Ovary (tissue), 3 donors: ENCODE results near the gene TRNAU1AP.

Source experiments
- EP300 ChIP-seq: sonication (generic); formaldehyde crosslinking; IDR thresholded peaks from one replicate; pipeline ENCODE4 v1.6.1; 2017; ENCODE audit warnings: antibody characterized with exemption
- TF ChIP-seq, protein P1 (sequence below), 3 donors: fragments of 450-650 bp in 2 of 3; fragments of 200-600 bp in 1 of 3; IDR thresholded peaks; one replicate each; pipeline versions ENCODE4 v1.5.1 to v1.8.0; 2016 to 2022; ENCODE audit warnings: antibody characterized with exemption in 3 of 3, mild to moderate bottlenecking in 1 of 3
- donor health status: DM: no; HTN: no; CAD: no.

DNA sequence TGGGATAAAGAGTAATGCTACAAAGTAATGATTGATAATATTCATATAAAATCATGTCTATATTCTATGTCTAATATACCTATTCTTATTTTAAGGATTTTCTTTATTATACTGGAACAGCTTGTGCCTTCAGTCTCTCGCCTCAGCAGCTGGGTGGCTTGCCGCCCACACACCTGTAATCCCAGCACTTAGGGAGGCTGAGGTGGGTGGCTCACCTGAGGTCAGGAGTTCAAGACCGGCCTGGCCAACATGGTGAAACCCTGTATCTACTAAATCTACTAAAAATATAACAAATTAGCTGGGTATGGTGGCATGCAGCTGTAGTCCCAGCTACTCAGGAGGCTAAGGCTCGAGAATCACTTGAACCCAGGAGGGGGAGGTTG is 7.6 kb upstream of the TRNAU1AP start:
- TF ChIP-seq, protein P1, sequence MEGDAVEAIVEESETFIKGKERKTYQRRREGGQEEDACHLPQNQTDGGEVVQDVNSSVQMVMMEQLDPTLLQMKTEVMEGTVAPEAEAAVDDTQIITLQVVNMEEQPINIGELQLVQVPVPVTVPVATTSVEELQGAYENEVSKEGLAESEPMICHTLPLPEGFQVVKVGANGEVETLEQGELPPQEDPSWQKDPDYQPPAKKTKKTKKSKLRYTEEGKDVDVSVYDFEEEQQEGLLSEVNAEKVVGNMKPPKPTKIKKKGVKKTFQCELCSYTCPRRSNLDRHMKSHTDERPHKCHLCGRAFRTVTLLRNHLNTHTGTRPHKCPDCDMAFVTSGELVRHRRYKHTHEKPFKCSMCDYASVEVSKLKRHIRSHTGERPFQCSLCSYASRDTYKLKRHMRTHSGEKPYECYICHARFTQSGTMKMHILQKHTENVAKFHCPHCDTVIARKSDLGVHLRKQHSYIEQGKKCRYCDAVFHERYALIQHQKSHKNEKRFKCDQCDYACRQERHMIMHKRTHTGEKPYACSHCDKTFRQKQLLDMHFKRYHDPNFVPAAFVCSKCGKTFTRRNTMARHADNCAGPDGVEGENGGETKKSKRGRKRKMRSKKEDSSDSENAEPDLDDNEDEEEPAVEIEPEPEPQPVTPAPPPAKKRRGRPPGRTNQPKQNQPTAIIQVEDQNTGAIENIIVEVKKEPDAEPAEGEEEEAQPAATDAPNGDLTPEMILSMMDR (IDR thresholded peaks at IDR 0.05) = no peak
- TF ChIP-seq EP300 = no peak
